ENCODE results near the gene ANKUB1.

Gene ANKUB1

GRCh38 chr3:149768704-149769103 lies 23.6 kb downstream of the ANKUB1 start:
- no peak for DNase-seq
- peaks cover 3% of the 10 kb centered on the region for H3K27me3 ChIP-seq (replicated peaks)
- no peaks in the 10 kb centered on the region for H3K36me3 ChIP-seq (replicated peaks)
- no peak overlapping the region for H3K27ac ChIP-seq
- no peak for TF ChIP-seq CTCF (IDR thresholded peaks at IDR 0.05; ENCODE audit: low read depth, low read length, missing control alignments)
- in situ Hi-C loops (cut with HindIII; ENCODE audit: low pct_ligation_motif_present, low sequenced_read_pairs) = no loop called here
- no peak overlapping the region for H3K4me3 ChIP-seq (ENCODE audit: low read depth, low read length)

GRCh38 chr3:149767720-149768119 lies 24.6 kb downstream of the ANKUB1 start:
- DNase-seq = no peak
- Histone ChIP-seq H3K27me3 (replicated peaks) (peaks cover 6% of the 10 kb centered on the region), H3K4me3 (ENCODE audit: low read depth, low read length) (no peak overlapping the region), H3K27ac (no peak overlapping the region), H3K36me3 (replicated peaks) (no peaks in the 10 kb centered on the region)
- TF ChIP-seq CTCF (IDR thresholded peaks at IDR 0.05; ENCODE audit: low read depth, low read length, missing control alignments) = no peak
- in situ Hi-C loops (cut with HindIII; ENCODE audit: low pct_ligation_motif_present, low sequenced_read_pairs) = no loop called here

GRCh38 chr3:149765762-149766334 lies 26.5 kb downstream of the ANKUB1 start:
- H3K27ac ChIP-seq = no peak overlapping the region
- in situ Hi-C loops (cut with HindIII; ENCODE audit: low pct_ligation_motif_present, low sequenced_read_pairs) = no loop called here
- no peaks in the 10 kb centered on the region for H3K36me3 ChIP-seq (replicated peaks)
- peaks cover 11% of the 10 kb centered on the region for H3K27me3 ChIP-seq (replicated peaks)
- no peak overlapping the region for H3K4me3 ChIP-seq (ENCODE audit: low read depth, low read length)
- DNase-seq = peak; percentile 17
- TF ChIP-seq CTCF (IDR thresholded peaks at IDR 0.05; ENCODE audit: low read depth, low read length, missing control alignments) = peak; percentile 51

GRCh38 chr3:149764302-149764701 lies 28.1 kb downstream of the ANKUB1 start:
- DNase-seq = no peak
- Histone ChIP-seq H3K36me3 (replicated peaks) (no peaks in the 10 kb centered on the region), H3K27me3 (replicated peaks) (peaks cover 11% of the 10 kb centered on the region), H3K27ac (no peak overlapping the region), H3K4me3 (ENCODE audit: low read depth, low read length) (no peak overlapping the region)
- in situ Hi-C loops (cut with HindIII; ENCODE audit: low pct_ligation_motif_present, low sequenced_read_pairs) = no loop called here
- no peak for TF ChIP-seq CTCF (IDR thresholded peaks at IDR 0.05; ENCODE audit: low read depth, low read length, missing control alignments)

GRCh38 chr3:149763565-149764195 lies 28.7 kb downstream of the ANKUB1 start:
- no peak for TF ChIP-seq CTCF (IDR thresholded peaks at IDR 0.05; ENCODE audit: low read depth, low read length, missing control alignments)

GRCh38 chr3:149753717-149754116 lies 38.6 kb downstream of the ANKUB1 start:
- H3K4me3 ChIP-seq (ENCODE audit: low read depth, low read length) = no peak overlapping the region
- no peak for DNase-seq
- no peaks in the 10 kb centered on the region for H3K27me3 ChIP-seq (replicated peaks)
- in situ Hi-C loops (cut with HindIII; ENCODE audit: low pct_ligation_motif_present, low sequenced_read_pairs) = no loop called here
- H3K27ac ChIP-seq = no peak overlapping the region
- no peaks in the 10 kb centered on the region for H3K36me3 ChIP-seq (replicated peaks)
- no peak for TF ChIP-seq CTCF (IDR thresholded peaks at IDR 0.05; ENCODE audit: low read depth, low read length, missing control alignments)

More at GRCh38 chr3:149763565-149764195, 28.7 kb downstream of the ANKUB1 start:
- DNase-seq = no peak
- H3K36me3 ChIP-seq (replicated peaks) = no peaks in the 10 kb centered on the region
- no peak overlapping the region for H3K27ac ChIP-seq
- H3K4me3 ChIP-seq (ENCODE audit: low read depth, low read length) = no peak overlapping the region
- peaks cover 11% of the 10 kb centered on the region for H3K27me3 ChIP-seq (replicated peaks)
- in situ Hi-C loops (cut with HindIII; ENCODE audit: low pct_ligation_motif_present, low sequenced_read_pairs) = no loop called here
